Measurements from ENCODE around the gene GNAI1.

- TF ChIP-seq, protein P1, sequence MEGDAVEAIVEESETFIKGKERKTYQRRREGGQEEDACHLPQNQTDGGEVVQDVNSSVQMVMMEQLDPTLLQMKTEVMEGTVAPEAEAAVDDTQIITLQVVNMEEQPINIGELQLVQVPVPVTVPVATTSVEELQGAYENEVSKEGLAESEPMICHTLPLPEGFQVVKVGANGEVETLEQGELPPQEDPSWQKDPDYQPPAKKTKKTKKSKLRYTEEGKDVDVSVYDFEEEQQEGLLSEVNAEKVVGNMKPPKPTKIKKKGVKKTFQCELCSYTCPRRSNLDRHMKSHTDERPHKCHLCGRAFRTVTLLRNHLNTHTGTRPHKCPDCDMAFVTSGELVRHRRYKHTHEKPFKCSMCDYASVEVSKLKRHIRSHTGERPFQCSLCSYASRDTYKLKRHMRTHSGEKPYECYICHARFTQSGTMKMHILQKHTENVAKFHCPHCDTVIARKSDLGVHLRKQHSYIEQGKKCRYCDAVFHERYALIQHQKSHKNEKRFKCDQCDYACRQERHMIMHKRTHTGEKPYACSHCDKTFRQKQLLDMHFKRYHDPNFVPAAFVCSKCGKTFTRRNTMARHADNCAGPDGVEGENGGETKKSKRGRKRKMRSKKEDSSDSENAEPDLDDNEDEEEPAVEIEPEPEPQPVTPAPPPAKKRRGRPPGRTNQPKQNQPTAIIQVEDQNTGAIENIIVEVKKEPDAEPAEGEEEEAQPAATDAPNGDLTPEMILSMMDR (IDR thresholded peaks at IDR 0.05), result no peak
- TF ChIP-seq EZH2 (IDR thresholded peaks at IDR 0.05; ENCODE audit: borderline replicate concordance, insufficient read depth, low read depth, low read length, poor library complexity, severe bottlenecking), result no peak
Measured at GRCh38 chr7:80218723-80219122, 84.1 kb downstream of the GNAI1 start.

Measured in B cell (primary cell).